SK-N-SH (cell line): ENCODE measurements around the gene DHX16. TPM values are rescaled to one million over a fixed set of nuclear protein-coding genes. Genes with fewer than 3 reads are reported as not detected.

Experiments used
- CTCF ChIA-PET: fragments of 300-600, 350-600 bp; formaldehyde crosslinking; extraction: SDS; loops from one replicate; lab custom pipeline; 2021; lab: Yijun Ruan, JAX
- POLR2A ChIA-PET: fragments of 350-600 bp; sonication (Branson Sonifier 250); formaldehyde crosslinking; extraction: SDS; loops from one replicate; lab custom pipeline; 2020; ENCODE audit warnings: antibody characterized with exemption, inconsistent platforms; lab: Yijun Ruan, JAX
- DNase-seq: peaks from one replicate; pipeline ENCODE4 v3.0.0; 2012
- H2AFZ ChIP-seq: fragments of 200-600 bp; sonication (generic); 2 replicates; pipeline ENCODE4 v1.8.1; 2016; ENCODE audit warnings: antibody characterized with exemption, mild to moderate bottlenecking, low read depth
- H3F3A ChIP-seq: fragments of 200-600 bp; sonication (generic); replicated peaks from 2 replicates; pipeline ENCODE3; 2016; ENCODE audit warnings: antibody characterized with exemption, mild to moderate bottlenecking; ENCODE audit not compliant: insufficient read depth
- H3K27ac ChIP-seq, 2 experiments: fragments of 200-500 bp in 1 of 2; fragments of 200-600 bp in 1 of 2; sonication (Bioruptor generic) in 1 of 2; sonication (generic), shearing (Covaris generic) in 1 of 2; 2 replicates each; pipeline versions ENCODE4 v1.5.1 to v1.6.1; 2014 to 2016; ENCODE audit warnings: low read depth in 2 of 2, inconsistent platforms in 1 of 2, low read length in 1 of 2, mild to moderate bottlenecking in 1 of 2, mixed read lengths in 1 of 2
- H3K27me3 ChIP-seq: fragments of 200-600 bp; sonication (generic), shearing (Covaris generic); 2 replicates; pipeline ENCODE4 v1.6.1; 2016; ENCODE audit warnings: mixed run types; ENCODE audit not compliant: insufficient read depth
- H3K36me3 ChIP-seq, 2 experiments: fragments of 200-500 bp in 1 of 2; fragments of 200-600 bp in 1 of 2; sonication (Bioruptor generic) in 1 of 2; sonication (generic) in 1 of 2; replicated peaks in 1 of 2; 2 replicates each; pipeline versions ENCODE3 to v1.5.1; 2014 to 2016; ENCODE audit warnings: low read length in 1 of 2, mild to moderate bottlenecking in 1 of 2; ENCODE audit not compliant: insufficient read depth in 2 of 2, control insufficient read depth in 1 of 2
- H3K4me1 ChIP-seq, 2 experiments: fragments of 200-500 bp in 1 of 2; fragments of 200-600 bp in 1 of 2; sonication (Bioruptor generic) in 1 of 2; sonication (generic), shearing (Covaris generic) in 1 of 2; 2 replicates each; pipeline versions ENCODE4 v1.5.1 to v1.6.1; 2014 to 2016; ENCODE audit warnings: low read depth in 1 of 2, low read length in 1 of 2, mixed run types in 1 of 2; ENCODE audit not compliant: insufficient read depth in 2 of 2, control insufficient read depth in 1 of 2
- H3K4me2 ChIP-seq: fragments of 200-600 bp; sonication (generic), shearing (Covaris generic); 2 replicates; pipeline ENCODE4 v1.6.1; 2017; ENCODE audit warnings: mixed run types
- H3K4me3 ChIP-seq, 2 experiments: fragments of 200-500 bp in 1 of 2; fragments of 200-600 bp in 1 of 2; sonication (Bioruptor generic) in 1 of 2; sonication (generic), shearing (Covaris generic) in 1 of 2; 2 replicates each; pipeline versions ENCODE4 v1.5.1 to v1.8.1; 2014 to 2016; ENCODE audit warnings: low read depth in 2 of 2, inconsistent platforms in 1 of 2, low read length in 1 of 2, mild to moderate bottlenecking in 1 of 2, mixed read lengths in 1 of 2, moderate library complexity in 1 of 2
- H3K79me2 ChIP-seq: fragments of 200-600 bp; sonication (generic); 2 replicates; pipeline ENCODE4 v1.8.1; 2017; ENCODE audit warnings: mild to moderate bottlenecking; ENCODE audit not compliant: insufficient read depth
- H3K9ac ChIP-seq: fragments of 200-600 bp; sonication (generic); 2 replicates; pipeline ENCODE4 v1.6.1; 2017; ENCODE audit warnings: mixed run types
- H3K9me2 ChIP-seq: fragments of 200-600 bp; sonication (generic); 2 replicates; pipeline ENCODE4 v1.6.1; 2017; ENCODE audit warnings: mixed run types
- H3K9me3 ChIP-seq: fragments of 200-600 bp; sonication (generic); 2 replicates; pipeline ENCODE4 v1.6.1; 2017; ENCODE audit warnings: mixed run types, mild to moderate bottlenecking, moderate library complexity
- H4K20me1 ChIP-seq: fragments of 200-600 bp; sonication (generic); 2 replicates; pipeline ENCODE4 v1.6.1; 2017; ENCODE audit warnings: mild to moderate bottlenecking, mixed run types; ENCODE audit not compliant: insufficient read depth
- CHD2 ChIP-seq: fragments of 150-350 bp; IDR thresholded peaks from 2 replicates; pipeline ENCODE4 v1.6.1; 2018; ENCODE audit warnings: low read length; ENCODE audit not compliant: partially characterized antibody
- EP300 ChIP-seq, 2 experiments: IDR thresholded peaks; 2 replicates each; pipeline versions ENCODE4 v1.4.0 to v1.6.1; 2012; ENCODE audit warnings: borderline replicate concordance in 1 of 2, low read depth in 1 of 2, low read length in 1 of 2
- EZH2phosphoT487 ChIP-seq: fragments of 200-600 bp; sonication (generic); IDR thresholded peaks from 2 replicates; pipeline ENCODE4 v1.6.1; 2017; ENCODE audit warnings: low read depth, mixed run types, mild to moderate bottlenecking, antibody characterized with exemption, moderate library complexity, borderline replicate concordance
- FOXJ3 ChIP-seq: sonication (generic); formaldehyde crosslinking; IDR thresholded peaks from 2 replicates; pipeline ENCODE4 v1.5.1; 2020; ENCODE audit warnings: mild to moderate bottlenecking, missing genetic modification reagents
- GABPA ChIP-seq: IDR thresholded peaks from 2 replicates; pipeline ENCODE4 v1.4.0; 2012; ENCODE audit warnings: low read depth, mild to moderate bottlenecking
- GATA2 ChIP-seq: sonication (generic); formaldehyde crosslinking; IDR thresholded peaks from 2 replicates; pipeline ENCODE4 v1.5.0; 2020; ENCODE audit warnings: mild to moderate bottlenecking, missing genetic modification reagents
- MAX ChIP-seq: IDR thresholded peaks from 2 replicates; pipeline ENCODE4 v1.4.0; 2012; ENCODE audit warnings: low read depth
- MXI1 ChIP-seq: IDR thresholded peaks from 2 replicates; pipeline ENCODE4 v1.6.1; 2012; ENCODE audit warnings: mild to moderate bottlenecking, low read depth, low read length, improper control_type of control experiment
- NFIC ChIP-seq: IDR thresholded peaks from 2 replicates; pipeline ENCODE4 v1.4.0; 2012; ENCODE audit warnings: borderline replicate concordance
- NRF1 ChIP-seq: IDR thresholded peaks from 2 replicates; pipeline ENCODE4 v1.6.1; 2012; ENCODE audit warnings: low read depth, mild to moderate bottlenecking, low read length
- REST ChIP-seq: IDR thresholded peaks from 2 replicates; pipeline ENCODE4 v1.6.1; 2012; ENCODE audit warnings: mild to moderate bottlenecking, low read depth, low read length, moderate library complexity
- RFX5 ChIP-seq: IDR thresholded peaks from 2 replicates; pipeline ENCODE4 v1.6.1; 2012; ENCODE audit warnings: mild to moderate bottlenecking, improper control_type of control experiment, low read length
- TCF12 ChIP-seq: IDR thresholded peaks from 2 replicates; pipeline ENCODE4 v1.4.0; 2012
- WGBS: methylation state at CpG from one replicate; pipeline ENCODE4 v1.1.6; 2017; ENCODE audit warnings: low lambda C conversion rate; 5-methylcytosine and 5-hydroxymethylcytosine counted together
- polyA plus RNA-seq, 3 experiments: library from polyadenylated mRNA; depleted of rRNA; stranded (reverse); fragments of >200 nt; gene quantifications; 2 replicates each; pipeline ENCODE4 v1.2.3, GENCODE V29; 2012
- TF ChIP-seq, protein P1 (sequence below): IDR thresholded peaks from 2 replicates; pipeline ENCODE4 v1.4.0; 2012; ENCODE audit warnings: low read depth, borderline replicate concordance

The DHX16 gene
- polyA plus RNA-seq, 1 of the 3 experiments (the other 2 are of a cell fraction) = 59.8 TPM

DNA sequence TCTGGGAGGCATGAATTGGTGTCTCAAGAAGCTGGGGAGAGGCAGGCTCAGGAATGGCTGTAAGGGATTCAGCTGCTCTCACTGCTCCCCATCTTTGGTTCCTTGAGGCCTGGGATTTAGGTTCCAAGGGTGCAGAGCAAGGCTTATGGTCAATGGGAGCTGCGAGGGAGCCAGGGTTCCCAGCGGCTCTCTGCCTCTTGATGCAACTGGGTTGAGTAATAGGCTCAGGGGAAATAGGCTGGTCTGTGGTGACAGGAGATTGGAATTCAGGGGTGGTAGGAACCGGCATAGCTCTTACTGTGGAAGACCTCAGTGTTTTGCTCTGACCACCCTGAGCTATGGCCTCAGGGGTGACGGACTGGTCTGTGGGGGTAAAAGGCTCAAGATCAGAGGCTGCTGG, 31.0 kb upstream of the DHX16 start (continued):
- TF ChIP-seq, protein P1, sequence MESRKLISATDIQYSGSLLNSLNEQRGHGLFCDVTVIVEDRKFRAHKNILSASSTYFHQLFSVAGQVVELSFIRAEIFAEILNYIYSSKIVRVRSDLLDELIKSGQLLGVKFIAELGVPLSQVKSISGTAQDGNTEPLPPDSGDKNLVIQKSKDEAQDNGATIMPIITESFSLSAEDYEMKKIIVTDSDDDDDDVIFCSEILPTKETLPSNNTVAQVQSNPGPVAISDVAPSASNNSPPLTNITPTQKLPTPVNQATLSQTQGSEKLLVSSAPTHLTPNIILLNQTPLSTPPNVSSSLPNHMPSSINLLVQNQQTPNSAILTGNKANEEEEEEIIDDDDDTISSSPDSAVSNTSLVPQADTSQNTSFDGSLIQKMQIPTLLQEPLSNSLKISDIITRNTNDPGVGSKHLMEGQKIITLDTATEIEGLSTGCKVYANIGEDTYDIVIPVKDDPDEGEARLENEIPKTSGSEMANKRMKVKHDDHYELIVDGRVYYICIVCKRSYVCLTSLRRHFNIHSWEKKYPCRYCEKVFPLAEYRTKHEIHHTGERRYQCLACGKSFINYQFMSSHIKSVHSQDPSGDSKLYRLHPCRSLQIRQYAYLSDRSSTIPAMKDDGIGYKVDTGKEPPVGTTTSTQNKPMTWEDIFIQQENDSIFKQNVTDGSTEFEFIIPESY = no peak
- TF ChIP-seq TCF12 (no peak), EP300 (IDR thresholded peaks at IDR 0.05; ENCODE audit: borderline replicate concordance in 1 of 2, low read depth in 1 of 2, low read length in 1 of 2) (no peak), NFIC (no peak), MAX (no peak), REST (no peak)

- Histone ChIP-seq H3K27ac (no peak overlapping the region), H2AFZ (no peak overlapping the region), H3F3A (peaks cover 9% of the 10 kb centered on the region), H3K4me3 (no peak overlapping the region), H3K9me2 (no peaks in the 10 kb centered on the region), H3K36me3 (peaks cover 8 to 17% of the 10 kb centered on the region in 2 experiments), H3K27me3 (no peaks in the 10 kb centered on the region), H3K4me1 (no peaks in the 10 kb centered on the region), H4K20me1 (no peaks in the 10 kb centered on the region), H3K9ac (no peak overlapping the region), H3K9me3 (no peaks in the 10 kb centered on the region), H3K79me2 (no peaks in the 10 kb centered on the region), H3K4me2 (no peak overlapping the region)
- no peak for TF ChIP-seq MXI1
- TF ChIP-seq RFX5 = no peak
- no peak for TF ChIP-seq CHD2
- no peak for TF ChIP-seq REST
- no peak for TF ChIP-seq GABPA
- no peak for TF ChIP-seq EZH2phosphoT487
- no peak for TF ChIP-seq GATA2
- no peak for TF ChIP-seq NFIC
- no peak for TF ChIP-seq NRF1
- TF ChIP-seq FOXJ3 (CRISPR knock-in tag) = no peak
- ChIA-PET CTCF (interaction anchor here (0.9 to 42.4 kb wide), 2 partner anchors 13 to 17 kb away, joined by 3 to 838 read pairs; partner anchors contain the start of genes DHX16, NRM and PPP1R18), POLR2A (interaction anchor here (1.3 to 1.8 kb wide), 2 partner anchors 12 to 14 kb away, joined by 3 to 5 read pairs; partner anchors contain the start of gene MDC1)
- DNase-seq = no peak
- WGBS = 98% methylated on average over 7 of the region's 10 CpGs
Measured at GRCh38 chr6:30703011-30703410, 30.2 kb upstream of the DHX16 start.
